ENCODE data around the gene CYTH4.
A peak's percentile ranks its signal among the peaks of the same experiment; 100 is the strongest.
"Not testable (repeated sequence)": the region's sequence is repeated elsewhere in the genome, so short reads cannot be mapped to it uniquely, and the experiment has no call there.

The CYTH4 gene, protein sequence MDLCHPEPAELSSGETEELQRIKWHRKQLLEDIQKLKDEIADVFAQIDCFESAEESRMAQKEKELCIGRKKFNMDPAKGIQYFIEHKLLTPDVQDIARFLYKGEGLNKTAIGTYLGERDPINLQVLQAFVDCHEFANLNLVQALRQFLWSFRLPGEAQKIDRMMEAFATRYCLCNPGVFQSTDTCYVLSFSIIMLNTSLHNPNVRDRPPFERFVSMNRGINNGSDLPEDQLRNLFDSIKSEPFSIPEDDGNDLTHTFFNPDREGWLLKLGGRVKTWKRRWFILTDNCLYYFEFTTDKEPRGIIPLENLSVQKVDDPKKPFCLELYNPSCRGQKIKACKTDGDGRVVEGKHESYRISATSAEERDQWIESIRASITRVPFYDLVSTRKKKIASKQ

DNA sequence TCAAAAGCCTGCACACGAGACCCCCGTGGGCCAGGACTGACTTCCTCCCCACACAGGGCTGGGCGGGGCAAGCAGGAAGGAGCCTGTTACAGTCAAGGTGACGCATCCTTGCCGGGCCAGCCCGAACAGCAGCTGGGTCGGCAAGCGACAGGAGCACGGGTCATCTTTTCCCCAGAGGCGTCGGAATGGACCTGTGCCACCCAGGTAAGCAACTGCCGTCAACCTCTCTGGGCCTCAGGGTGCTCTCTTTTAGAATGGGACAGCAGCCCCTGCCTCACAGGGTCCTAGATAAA lies at the start of gene CYTH4:
CYTH4 (plus strand) TSS at position 124 of the 293 bp plus-strand sequence; CDS start at position 186, 62 bp downstream.
- DNase-seq = peak; percentile 86

DNA sequence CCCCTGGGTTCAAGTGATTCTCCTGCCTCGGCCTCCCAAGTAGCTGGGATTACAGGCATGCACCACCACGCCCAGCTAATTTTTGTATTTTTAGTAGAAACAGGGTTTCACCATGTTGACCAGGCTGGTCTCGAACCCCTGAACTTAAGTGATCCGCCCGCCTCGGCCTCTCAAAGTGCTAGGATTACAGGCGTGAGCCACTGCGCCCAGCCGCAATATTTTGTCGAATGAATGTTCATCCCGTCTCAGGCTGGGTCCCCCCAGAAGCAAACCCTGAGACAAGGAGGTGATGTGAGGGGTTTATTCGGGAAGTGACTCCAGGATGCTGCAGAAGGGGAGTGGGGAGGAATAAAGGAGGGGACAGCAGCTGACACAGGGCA lies 48.9 kb upstream of the CYTH4 start:
- DNase-seq = not testable (repeated sequence)

DNA sequence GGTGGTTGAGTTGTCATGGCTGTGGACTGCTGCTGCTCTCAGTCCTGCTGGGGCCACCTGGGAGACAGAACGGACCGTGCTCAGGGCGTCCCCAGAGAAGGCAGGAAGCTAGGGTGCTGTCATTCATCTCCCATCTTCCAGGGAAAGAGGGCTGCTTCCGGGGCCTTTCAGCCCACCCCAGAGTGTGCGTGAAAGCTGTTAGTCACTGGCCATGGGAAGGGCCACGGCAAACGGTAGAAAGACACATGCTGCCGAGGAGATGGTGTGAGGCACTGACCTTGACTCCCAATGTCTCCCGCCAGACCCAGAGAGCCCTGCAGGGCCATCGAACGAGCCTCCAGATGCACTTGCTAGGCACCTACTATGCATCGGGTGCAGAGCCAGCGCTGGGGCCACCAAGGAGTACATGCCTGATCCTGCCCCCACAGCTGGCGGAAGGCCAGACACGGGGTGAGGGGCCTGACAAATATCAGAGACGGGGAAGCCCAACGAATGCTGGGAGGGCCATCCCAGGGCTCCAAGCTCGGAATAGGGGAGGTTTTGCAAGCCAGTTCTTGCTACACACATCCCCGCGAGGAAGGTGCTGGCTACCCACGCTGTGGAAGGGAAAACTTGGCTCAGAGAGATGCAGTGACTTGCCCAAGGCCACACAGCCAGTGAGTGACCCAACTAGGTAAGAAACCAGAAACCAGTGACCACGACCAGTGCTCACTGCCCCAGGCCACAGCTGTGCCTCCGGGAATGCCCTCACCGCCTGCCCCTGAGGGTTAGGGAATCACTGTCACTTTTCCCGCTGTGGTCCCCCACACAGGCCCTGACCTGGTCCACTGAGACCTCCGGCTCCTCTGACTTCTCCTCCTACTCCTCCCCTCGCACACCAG lies 48.3 kb upstream of the CYTH4 start:
- peak; percentile 66 for DNase-seq

DNA sequence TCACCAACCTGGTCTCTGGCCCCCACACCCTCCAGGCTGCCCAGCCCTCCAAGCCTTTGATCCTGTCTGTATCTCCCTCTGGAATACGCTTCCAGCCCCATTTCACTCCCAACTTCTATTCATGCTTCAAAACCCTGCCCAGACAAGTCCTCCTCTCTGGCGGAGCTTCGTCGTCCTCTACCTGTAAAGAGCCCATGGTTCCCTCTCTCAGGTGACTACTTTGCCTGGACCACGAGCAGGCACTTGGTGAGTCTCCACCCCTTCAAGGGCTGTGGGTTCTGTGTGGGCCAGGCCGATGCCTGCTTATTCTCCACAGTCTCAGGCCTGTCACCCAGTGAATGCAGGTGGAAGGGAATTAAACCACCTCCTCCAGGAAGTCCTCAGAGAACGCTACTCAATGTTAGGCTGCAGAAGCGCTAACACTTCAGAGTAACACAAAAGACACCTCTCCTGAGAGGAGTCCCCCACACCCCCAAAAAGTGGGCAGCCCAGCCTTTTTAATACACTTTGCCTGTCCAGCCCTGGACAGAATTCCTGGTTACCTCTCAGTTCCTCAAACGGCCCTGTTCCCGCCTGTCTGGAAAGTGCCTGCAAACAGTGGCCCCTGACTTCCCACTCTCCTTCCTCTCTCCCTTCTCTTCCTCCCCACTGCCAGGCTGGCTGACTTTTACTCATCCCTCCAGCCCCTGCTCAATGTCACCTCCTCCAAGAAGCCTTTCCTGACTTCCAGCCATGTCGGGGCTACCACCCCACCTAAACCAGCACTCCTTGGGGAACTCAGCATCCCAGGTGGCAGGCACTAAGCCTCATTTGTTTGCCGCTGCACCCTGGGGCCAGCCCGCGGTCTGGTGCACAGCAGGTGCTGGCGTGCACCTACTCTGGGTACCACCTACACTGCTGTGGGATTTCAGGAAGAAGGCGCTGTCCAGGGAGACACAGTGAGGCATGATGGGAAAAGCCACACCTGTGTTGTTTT lies 47.3 kb upstream of the CYTH4 start:
- peak; percentile 54 for DNase-seq

DNA sequence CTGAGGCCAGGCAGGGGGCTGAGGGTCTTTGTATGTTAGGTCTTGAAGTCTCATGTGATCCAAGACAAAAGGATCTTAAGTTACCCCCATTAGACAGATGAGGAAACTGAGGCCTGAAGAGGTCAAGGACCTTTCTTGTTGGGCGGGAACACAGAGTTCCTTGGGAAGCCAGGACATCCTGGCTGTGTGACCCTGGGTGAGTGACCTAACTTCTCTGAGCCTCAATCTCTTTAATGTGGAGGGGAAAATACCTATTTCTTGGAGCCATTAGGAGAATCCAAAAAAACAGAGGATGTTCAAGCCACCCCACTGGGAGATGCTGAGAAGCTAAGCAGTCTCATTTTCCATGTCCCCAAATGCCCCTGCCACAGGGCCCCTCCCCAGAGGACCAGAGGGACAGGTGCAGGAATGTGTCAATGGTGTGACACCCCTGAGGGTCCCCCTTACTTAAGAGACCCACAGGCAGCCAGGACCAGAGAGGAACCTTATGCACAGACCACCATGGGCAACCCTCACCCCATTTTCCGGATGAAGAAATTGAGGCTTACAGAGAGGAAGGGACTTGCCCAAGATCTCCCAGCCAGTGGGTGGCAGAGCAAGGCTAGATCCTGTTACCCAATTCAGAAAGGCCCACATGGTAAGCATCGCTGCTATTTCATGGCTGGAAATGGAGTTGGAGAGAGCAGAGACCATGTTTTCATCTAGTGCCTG lies 46.3 kb upstream of the CYTH4 start:
- peak; percentile 52 for DNase-seq

DNA sequence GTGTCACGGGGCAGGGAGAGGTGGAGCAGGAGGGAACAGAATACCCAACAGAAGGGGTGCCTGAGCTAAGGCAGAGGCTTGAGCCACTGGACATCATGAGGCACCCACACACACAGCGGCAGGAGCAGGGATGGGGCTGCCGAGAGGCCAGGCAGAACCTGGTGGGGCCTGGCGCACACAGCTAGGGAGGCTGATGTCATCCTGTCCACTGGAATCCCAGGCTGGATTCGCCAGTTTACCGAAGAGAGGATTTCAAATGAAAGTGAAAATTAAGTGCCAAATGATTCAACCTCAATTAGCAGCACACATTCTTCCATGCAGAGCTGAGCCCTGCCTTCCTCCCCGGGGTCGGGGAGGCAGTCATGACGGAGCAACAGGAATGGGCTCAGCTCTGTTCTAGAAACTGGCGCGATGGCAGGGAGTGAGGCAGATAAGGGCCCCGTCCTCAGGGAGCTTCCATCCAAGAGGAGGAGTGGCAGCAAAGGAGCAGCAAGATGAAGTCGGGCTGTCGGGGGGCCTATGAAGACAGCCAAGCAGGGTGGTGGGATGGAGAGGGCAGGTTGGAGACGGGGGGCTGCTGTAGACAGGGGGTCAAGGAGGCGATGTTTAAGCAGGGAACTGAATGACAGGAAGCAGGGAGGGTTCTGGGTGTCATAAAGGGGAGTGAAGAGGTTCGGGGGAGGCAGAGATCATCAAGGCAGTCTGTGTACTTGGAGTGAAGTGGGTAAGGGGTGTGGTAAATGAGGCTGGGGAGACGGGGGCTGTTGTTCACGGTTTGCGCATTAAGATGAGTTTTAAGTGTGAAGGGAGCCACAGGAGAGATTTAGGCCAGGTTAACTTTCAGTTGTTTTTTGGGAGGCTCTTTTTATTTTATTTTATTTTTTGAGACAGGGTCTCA lies 44.7 kb upstream of the CYTH4 start:
- DNase-seq = peak; percentile 54

DNA sequence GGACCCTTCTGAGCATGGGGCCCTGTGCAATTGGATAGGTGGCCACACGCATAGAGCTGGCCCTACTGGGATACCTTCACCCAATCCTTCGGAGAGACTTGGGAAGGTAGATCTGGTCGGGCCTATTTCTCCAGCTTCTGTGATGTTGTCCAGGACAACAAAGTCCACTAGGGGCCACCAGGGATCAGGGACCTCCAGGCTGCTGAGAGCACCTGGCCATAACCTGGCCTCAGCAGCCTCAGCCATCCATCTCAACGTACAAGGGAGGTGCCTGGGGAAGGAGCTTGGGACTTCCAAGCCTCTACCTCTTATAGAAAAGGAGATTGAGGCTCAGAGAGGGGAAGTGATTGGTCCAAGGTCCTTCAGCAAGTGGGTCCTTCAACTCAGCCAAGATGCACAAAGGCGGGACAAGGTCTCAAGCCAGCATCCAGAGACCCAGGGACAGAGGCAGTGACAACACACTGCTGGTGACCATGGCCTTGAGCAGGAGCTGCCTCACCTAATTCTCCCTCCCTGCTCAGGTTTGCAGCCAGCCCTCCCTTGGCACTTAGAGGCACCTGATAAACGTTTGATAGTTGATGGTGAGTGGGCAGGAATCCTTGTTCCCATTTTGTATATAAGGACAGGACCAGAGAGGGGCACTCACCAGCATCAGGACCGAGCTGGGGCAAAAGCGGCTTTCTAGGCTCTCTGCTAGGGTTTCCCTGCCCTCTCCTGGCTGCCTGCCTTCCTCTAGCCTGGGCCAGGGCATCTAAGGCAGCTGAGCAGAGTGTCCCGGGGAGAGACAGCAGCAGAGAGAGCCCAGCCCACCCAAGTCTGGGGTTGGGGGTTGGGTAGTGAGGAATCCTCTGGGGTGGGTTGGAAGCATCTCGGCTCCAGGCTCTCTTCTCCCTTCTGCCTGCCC lies 42.7 kb upstream of the CYTH4 start:
- peak; percentile 56 for DNase-seq

DNA sequence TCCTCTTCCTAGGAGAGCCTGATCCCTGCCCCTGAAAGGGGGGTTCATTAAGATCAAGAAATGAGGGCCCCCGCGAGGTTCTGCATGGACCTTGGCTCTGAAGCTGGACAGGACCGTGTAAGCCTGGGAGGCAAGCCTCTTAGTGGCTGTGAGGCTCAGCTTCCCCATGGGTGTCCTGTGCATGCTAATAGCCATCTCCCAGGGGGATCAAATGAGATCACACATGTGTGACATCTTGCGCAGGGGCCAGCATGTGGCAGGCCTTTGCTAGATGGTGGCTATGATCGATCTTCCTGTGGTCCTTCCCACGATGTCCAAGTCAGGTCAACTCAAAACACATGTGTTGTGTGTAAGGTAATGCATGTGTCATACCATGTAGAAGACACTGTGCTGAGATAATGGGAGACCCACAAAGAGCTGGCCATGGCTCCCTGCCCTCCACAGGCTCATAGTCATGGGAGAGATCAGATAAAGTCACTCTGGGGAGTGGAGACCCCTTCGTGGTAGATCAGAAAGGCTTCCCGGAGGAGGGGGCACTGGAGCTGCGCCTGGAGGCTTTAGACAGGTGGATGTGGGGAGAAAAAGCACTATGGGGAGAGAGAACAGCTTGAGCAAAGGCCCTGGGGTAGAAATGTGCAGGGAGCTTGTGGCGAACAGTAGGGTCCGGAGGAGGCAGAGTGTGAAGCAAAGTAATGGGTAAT lies 41.9 kb upstream of the CYTH4 start:
- peak; percentile 54 for DNase-seq

DNA sequence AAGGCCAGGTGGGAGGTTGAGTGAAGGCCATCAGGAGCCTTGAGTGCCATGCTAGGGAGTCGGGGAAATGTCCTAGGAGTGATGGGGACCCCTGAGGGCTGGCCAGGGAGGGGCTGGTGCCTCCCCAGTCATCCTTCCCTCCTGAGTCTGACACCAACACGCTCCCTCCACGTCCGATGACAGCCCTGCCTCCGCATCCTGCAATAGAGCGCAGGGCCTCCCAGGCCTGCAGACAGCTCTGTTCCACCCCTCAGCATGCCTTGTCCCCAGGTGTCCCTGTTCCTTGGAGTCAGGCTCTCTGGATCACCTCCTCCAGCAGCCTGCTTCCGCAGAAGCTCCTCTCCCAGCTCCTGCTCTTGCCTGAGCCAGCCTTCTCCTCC lies 41.4 kb upstream of the CYTH4 start:
- DNase-seq = peak; percentile 62

DNA sequence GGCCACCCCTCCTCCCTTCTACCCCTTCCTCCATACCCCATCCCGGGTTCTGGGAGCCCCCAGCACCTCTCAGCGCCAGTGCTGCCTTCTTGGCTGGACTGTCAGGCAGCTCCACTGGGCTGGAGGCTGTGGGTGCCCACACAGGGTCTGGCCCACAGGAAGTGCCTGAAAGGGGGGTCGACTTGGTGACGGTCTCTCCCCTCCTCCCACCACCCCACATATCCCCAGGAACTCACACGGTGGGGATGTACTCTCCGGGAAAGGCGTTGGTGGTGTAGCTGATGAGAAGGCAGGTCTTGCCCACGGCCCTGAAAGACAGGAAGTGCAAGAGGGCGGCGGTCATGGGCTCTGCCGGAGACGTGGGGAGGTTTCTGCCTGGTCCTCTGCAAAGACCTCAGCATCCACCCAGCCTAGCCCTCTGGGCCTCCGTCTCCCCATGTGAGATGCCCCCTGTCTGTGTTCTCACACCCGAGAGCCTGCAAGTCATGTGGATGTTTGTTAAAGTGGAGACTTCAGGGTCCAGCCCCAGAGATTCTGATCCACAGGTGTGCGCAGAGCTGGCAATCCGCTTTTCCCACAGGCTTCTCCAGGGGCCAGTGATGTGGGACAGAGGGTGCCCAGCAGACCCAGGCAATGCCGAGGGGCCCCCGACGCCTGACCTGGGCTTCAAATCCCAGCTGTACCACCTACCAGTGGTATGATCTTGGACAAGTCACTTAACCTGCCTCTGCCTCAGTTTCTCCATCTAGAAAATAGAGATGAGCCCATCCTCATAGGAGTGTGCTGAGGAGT lies 40.8 kb upstream of the CYTH4 start:
- peak; percentile 80 for DNase-seq

DNA sequence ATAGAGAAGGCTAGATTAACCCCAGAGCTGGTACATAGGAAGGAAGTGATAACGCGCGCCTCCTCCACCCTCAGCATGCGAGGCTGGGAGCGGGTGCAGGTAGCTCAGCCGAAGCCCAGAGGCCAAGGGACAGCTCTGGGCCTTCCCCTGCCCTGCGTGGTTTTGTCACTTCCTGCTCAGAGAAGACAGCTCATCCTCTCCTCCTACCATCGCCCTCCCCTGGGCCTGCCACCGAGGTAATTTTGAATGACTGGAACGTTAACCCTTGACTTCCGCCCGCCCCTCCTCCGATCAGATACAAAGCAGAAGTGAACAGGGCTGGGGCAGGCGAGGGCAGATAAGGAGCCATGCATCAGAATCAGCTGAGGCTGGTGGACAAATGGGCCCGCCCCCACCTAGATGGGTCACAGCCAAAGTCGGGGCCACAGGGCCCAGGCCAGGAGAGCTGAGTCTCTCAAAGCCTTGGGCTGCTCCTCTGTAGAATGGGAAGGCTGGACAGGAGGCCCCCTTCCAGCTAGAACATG lies 39.9 kb upstream of the CYTH4 start:
- DNase-seq = peak; percentile 89

DNA sequence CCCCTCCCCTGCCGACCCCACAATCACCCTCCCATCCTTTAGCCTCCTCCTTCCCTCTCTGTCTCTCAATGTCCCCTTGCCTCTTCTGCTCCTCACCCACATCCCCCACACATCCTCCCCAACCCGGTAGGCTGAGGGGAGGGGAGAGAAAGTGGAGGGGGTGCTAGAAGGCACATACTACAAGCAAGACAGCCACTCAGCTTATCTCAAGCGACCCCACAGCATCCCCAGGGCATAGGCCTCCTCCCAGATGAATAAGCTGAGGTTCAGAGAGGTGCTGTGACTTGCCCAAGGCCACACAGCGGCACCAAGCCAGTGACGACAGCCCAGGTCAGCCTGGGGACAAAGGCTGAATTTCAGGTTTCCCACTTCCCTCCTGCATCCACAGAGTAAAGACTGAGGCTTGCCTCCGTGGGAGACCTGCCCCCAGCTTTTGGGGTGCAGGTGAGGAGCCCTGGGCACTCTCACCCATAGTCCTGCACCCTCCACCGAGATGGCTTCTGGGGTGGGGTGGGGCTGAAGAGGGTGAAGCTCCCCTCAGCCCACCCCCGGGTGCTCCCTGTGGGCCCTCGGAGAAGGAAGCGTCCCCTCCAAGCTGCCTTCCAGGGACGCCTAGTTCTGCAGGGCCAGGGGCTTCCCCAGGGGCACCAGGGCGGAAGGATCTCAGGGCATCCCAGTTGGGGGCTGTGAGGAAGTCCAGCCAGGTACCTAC lies 38.8 kb upstream of the CYTH4 start:
- peak; percentile 58 for DNase-seq

DNA sequence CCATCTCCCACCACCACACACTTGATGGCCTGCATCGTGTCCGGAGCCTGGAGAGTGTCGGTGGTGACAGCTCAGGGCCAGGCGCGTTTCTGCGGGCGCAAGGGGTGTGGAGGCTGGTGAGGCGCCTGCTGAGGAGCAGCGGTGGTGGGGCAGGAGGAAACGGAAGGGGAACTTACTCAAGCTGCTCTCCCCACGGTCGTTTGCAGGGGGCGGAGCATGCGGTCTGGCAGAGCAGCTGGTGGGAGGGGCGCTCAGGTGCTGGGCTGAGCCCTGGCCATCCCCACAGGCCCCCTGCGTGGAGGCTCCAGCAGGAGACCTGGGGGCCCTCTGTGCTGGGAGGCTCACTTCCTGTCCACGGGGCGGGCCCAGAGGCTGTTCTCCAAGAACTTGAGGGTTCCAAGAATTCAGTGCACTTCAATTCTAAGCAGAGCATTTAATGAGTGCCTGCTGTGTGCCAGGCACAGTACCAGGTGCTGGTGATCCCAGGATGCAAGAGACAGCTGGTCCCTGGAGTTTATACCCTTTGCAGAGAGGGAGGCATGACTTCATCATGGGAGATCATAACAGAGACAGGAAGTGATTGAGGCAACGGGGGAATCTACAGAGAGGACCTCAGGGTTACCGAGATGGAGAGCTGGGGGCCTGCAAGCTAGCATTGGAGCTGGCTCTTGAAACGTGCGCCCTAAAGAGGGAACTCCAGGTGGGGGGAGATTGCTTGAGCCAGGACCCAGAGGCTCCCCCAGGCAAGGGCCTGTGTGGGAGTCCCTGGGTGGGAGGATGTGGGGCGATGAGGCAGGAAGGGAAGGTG lies 38.0 kb upstream of the CYTH4 start, which contains the start of gene RAC2:
RAC2 (minus strand) TSS at position 156 of the 808 bp plus-strand sequence; CDS start at position 35, 121 bp downstream.
- DNase-seq = peak; percentile 94

DNA sequence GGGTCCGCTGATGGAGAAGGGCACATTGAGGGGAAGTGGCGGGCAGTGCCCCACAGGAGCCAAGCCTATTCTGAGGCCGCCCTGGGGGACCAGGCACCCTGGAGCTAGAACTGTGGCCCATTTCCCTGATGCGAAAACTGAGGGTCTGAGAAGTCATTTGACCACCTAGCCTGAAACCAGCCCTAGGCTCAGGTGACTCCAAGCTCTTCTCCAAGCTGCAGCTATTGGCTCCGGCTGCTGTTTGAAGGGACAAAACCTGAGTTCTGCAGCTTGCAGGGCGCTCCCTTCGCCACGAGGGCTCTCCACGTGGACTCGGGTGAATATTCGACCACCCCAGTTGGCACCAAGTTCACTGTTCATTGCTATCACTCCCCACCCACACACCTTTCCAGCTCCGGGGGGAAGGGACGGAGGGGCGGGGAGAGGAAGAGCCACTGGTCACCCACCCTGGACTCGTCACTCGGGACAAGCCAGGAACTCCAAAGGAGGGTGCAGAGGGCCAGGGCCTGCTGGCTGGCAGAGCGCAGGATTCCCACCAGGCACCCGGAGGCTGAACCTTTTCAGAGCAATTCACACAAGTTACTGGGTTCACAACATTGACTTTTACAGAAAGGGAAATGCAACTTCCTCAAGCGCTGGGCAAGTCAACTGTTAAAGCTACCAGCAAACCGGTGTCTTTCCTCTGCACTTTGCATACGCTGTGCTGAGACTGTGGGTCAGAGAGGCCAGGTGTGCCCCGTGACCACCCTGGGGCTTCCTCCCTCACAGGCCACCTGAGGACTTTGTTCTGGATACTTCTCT lies 37.2 kb upstream of the CYTH4 start:
- peak; percentile 65 for DNase-seq

DNA sequence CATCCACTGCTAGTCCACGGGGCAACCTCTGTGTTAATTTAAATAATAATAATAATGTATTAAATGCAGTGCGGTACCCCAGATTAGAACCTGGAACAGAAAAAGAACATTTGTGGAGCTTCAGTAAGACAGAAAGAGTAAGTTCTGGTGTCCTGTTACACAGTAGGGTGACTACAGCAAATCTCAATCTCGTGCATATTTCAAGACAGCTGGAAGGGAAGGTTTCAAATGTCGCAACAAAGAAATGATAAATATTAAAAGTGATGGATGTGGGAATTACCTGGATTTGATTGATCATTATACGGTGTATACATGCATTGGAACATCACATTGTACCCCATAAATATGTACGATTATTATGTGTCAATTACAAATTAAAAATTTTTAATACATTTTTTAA lies 36.6 kb upstream of the CYTH4 start:
- no peak for DNase-seq

DNA sequence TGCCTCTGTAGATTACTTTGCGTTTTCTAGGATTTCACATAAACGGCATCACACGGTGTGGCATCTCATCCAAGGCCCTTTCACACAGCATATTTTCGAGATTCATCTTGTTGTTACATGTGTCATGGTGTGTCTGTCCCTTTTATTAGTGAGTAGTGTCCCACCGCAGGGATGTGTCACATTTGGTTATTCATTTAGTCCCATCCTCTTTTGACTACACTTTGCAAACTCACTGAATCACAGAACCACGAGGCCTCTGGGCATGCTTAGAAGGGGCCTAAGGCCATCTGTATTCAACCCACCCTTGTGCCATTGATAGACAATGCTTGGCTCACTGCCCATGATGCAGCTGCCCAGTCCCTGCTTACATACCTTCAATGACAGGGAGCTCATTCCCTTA lies 34.1 kb upstream of the CYTH4 start:
- DNase-seq = peak; percentile 55

Data from activated CD8-positive, alpha-beta memory T cell treated with anti-CD3 and anti-CD28 coated beads, Interleukin-2, amount 50 U/mL, for 48 hours (primary cell).